ENCODE data around the gene WNT8B. TPM values are rescaled to one million over a fixed set of nuclear protein-coding genes. Genes with fewer than 3 reads are reported as not detected.

WNT8B gene
- total and polyA plus RNA-seq, 9 of the 15 experiments (the other 6 are each of a cell fraction or from before 2014, with no cell fraction given): not detected

DNA sequence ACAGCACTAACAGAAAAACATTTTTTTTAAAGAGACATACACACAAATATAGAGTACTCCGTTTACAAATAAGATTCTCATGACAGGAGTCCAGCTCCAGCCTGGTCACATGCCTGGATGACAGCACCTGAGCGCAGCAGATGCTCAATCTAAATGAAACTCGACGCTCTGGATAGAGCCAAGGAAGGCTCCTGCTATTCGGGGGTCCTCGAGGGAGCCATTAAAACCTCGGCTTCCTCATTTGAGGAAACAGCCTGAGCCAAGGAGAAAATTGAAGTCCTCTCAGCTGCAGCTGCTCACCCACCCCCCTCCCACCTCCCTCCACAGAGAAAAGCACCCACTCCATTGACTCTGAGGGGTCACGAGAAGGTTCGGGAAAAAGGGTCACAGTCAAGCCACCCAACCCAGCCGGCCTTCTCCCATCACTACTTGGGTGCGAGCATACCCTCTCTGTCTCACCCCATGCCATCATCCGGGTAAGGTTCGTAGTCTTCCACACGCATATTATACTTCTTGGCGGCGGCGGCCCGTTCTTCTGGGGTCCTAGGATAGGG, 66.2 kb downstream of the WNT8B start (continued):
- TF ChIP-seq, protein P1, sequence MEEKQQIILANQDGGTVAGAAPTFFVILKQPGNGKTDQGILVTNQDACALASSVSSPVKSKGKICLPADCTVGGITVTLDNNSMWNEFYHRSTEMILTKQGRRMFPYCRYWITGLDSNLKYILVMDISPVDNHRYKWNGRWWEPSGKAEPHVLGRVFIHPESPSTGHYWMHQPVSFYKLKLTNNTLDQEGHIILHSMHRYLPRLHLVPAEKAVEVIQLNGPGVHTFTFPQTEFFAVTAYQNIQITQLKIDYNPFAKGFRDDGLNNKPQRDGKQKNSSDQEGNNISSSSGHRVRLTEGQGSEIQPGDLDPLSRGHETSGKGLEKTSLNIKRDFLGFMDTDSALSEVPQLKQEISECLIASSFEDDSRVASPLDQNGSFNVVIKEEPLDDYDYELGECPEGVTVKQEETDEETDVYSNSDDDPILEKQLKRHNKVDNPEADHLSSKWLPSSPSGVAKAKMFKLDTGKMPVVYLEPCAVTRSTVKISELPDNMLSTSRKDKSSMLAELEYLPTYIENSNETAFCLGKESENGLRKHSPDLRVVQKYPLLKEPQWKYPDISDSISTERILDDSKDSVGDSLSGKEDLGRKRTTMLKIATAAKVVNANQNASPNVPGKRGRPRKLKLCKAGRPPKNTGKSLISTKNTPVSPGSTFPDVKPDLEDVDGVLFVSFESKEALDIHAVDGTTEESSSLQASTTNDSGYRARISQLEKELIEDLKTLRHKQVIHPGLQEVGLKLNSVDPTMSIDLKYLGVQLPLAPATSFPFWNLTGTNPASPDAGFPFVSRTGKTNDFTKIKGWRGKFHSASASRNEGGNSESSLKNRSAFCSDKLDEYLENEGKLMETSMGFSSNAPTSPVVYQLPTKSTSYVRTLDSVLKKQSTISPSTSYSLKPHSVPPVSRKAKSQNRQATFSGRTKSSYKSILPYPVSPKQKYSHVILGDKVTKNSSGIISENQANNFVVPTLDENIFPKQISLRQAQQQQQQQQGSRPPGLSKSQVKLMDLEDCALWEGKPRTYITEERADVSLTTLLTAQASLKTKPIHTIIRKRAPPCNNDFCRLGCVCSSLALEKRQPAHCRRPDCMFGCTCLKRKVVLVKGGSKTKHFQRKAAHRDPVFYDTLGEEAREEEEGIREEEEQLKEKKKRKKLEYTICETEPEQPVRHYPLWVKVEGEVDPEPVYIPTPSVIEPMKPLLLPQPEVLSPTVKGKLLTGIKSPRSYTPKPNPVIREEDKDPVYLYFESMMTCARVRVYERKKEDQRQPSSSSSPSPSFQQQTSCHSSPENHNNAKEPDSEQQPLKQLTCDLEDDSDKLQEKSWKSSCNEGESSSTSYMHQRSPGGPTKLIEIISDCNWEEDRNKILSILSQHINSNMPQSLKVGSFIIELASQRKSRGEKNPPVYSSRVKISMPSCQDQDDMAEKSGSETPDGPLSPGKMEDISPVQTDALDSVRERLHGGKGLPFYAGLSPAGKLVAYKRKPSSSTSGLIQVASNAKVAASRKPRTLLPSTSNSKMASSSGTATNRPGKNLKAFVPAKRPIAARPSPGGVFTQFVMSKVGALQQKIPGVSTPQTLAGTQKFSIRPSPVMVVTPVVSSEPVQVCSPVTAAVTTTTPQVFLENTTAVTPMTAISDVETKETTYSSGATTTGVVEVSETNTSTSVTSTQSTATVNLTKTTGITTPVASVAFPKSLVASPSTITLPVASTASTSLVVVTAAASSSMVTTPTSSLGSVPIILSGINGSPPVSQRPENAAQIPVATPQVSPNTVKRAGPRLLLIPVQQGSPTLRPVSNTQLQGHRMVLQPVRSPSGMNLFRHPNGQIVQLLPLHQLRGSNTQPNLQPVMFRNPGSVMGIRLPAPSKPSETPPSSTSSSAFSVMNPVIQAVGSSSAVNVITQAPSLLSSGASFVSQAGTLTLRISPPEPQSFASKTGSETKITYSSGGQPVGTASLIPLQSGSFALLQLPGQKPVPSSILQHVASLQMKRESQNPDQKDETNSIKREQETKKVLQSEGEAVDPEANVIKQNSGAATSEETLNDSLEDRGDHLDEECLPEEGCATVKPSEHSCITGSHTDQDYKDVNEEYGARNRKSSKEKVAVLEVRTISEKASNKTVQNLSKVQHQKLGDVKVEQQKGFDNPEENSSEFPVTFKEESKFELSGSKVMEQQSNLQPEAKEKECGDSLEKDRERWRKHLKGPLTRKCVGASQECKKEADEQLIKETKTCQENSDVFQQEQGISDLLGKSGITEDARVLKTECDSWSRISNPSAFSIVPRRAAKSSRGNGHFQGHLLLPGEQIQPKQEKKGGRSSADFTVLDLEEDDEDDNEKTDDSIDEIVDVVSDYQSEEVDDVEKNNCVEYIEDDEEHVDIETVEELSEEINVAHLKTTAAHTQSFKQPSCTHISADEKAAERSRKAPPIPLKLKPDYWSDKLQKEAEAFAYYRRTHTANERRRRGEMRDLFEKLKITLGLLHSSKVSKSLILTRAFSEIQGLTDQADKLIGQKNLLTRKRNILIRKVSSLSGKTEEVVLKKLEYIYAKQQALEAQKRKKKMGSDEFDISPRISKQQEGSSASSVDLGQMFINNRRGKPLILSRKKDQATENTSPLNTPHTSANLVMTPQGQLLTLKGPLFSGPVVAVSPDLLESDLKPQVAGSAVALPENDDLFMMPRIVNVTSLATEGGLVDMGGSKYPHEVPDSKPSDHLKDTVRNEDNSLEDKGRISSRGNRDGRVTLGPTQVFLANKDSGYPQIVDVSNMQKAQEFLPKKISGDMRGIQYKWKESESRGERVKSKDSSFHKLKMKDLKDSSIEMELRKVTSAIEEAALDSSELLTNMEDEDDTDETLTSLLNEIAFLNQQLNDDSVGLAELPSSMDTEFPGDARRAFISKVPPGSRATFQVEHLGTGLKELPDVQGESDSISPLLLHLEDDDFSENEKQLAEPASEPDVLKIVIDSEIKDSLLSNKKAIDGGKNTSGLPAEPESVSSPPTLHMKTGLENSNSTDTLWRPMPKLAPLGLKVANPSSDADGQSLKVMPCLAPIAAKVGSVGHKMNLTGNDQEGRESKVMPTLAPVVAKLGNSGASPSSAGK (IDR thresholded peaks at IDR 0.05): peak; percentile 52
- TF ChIP-seq MEF2A (IDR thresholded peaks at IDR 0.05; ENCODE audit: control insufficient read depth, low read depth, low read length) (no peak), SETDB1 (IDR thresholded peaks at IDR 0.05; ENCODE audit: low read length) (no peak), ZNF830 (CRISPR knock-in tag; IDR thresholded peaks at IDR 0.05) (no peak), L3MBTL2 (IDR thresholded peaks at IDR 0.05) (peak; percentile 74), ZBTB8A (IDR thresholded peaks at IDR 0.05; ENCODE audit: partially characterized antibody) (no peak), ZNF384 (IDR thresholded peaks at IDR 0.05; ENCODE audit: low read depth, low read length) (no peak), SPI1 (IDR thresholded peaks at IDR 0.05; ENCODE audit: borderline replicate concordance, low read depth, low read length) (0 out of 2 replicates have a peak, but pooled peaks have one; percentile 2), PHTF2 (CRISPR knock-in tag; IDR thresholded peaks at IDR 0.05) (no peak), MED1 (CRISPR knock-in tag; IDR thresholded peaks at IDR 0.05; ENCODE audit: borderline replicate concordance) (no peak), RUNX1 (IDR thresholded peaks at IDR 0.05; ENCODE audit: low read depth) (no peak)
- TF ChIP-seq, protein P2, sequence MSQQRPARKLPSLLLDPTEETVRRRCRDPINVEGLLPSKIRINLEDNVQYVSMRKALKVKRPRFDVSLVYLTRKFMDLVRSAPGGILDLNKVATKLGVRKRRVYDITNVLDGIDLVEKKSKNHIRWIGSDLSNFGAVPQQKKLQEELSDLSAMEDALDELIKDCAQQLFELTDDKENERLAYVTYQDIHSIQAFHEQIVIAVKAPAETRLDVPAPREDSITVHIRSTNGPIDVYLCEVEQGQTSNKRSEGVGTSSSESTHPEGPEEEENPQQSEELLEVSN (IDR thresholded peaks at IDR 0.05; ENCODE audit: borderline replicate concordance in 1 of 2, extremely low read depth in 1 of 2, insufficient read depth in 1 of 2, insufficient read length in 1 of 2, low read depth in 1 of 2, low read length in 1 of 2, poor library complexity in 1 of 2, severe bottlenecking in 1 of 2): peak in 1 of 2 experiments; percentile 49
- TF ChIP-seq, protein P3, sequence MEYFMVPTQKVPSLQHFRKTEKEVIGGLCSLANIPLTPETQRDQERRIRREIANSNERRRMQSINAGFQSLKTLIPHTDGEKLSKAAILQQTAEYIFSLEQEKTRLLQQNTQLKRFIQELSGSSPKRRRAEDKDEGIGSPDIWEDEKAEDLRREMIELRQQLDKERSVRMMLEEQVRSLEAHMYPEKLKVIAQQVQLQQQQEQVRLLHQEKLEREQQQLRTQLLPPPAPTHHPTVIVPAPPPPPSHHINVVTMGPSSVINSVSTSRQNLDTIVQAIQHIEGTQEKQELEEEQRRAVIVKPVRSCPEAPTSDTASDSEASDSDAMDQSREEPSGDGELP (CRISPR knock-in tag; IDR thresholded peaks at IDR 0.05; ENCODE audit: borderline replicate concordance): 0 out of 2 replicates have a peak, but pooled peaks have one; percentile 3
